HG03280 (cell line): ENCODE measurements around the gene LRRC17.

Experiments
- ATAC-seq: cut with Tn5 transposase; IDR thresholded peaks from one replicate; pipeline ENCODE4 v1.9.1; 2021; ENCODE audit warnings: mild to moderate bottlenecking, moderate library complexity; ENCODE audit not compliant: unreplicated experiment

LRRC17 gene

DNA sequence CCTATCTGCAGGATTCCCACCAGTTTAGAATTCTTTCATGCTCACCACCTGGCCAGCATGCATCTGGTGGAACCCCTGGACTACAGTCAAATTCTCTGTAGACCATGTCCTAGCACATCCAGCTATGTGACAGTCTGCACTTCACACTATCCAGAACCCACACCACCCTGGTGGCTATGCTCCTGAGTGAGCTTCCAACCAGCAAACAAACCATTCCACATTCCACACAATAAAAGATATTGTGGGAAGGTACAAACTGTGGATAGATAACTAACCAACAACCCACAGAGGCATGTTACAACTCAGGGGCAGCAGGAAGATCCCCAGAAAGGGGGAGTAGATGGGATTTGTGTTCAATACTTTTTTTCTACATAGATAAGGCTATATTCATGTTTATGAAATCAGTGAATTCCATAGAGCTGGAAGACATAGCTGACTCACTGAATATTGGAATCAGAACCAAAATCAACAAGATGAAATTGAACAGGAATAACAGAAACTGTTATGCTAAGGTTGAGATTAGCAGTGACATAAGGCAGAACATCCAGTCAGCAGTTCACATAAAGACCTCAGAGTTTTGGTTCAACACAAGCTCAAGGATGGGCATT, 72.5 kb downstream of the LRRC17 start:
- no peak for ATAC-seq

DNA sequence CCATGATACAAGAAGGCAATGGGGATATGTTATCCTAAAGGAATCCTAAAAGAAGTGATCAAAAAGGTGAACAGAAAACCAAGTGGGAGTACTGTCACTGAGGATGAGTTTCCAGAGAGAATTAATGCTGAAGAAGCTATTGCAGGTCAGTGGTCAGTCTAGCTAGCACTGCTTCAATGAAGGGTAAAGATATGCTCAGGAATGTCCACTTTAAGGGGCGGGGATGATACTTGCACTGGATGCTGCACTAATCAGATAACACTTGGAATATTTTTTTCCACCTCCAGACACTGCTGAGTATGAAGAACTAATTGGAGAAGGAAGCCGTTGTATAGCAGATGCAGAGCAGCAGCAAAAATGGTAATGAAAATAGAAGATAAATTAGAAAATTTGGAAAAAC, 75.3 kb downstream of the LRRC17 start:
- no peak for ATAC-seq

- no peak for ATAC-seq
These were observed 76.1 kb downstream of the LRRC17 start for GRCh38 chr7:102988631-102989560.

DNA sequence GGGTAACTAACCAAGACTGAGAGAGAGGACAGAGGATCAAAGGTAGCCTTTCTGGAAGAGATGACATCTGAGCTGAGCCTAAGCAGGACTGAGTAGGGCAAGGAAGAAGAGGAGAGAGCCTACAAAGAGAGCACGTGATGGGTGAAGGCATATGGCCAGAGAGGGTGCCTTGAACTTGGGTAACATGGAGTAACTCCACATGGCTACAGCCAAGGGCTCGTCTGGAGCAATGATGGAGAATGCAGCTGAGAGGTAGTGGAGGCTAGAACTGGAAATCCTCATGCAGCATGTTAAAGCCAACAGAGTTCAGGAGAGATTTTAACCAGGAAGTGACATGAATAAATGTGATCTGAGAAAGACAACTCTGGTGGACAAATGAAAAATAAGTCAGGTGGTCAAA, 77.8 kb downstream of the LRRC17 start:
- ATAC-seq: no peak

DNA sequence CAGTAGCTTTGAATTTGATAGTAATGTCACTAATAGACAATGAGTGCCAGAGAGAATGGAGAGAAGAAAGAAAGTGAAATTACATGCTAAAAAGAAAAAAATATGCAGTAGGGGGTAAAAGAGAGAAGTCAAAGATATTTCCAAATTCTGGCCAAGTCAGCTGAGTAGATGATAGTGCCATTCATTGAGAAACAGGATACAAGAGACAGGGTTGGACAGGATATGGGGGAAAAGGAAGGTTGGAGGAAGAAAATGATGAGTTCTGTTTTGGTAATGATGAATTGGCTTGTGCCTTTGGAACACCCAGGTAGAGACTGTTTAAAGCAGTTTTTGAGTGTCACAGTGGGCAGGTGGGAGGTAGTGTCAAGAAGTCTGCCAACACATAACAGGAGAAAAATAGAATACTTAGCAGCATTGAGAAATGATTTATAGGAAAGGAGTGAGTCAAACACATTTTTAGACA, 78.3 kb downstream of the LRRC17 start:
- ATAC-seq: no peak

- no peak for ATAC-seq
These were observed 78.9 kb downstream of the LRRC17 start for GRCh38 chr7:102991540-102992214.

GRCh38 chr7:102992509-102992937, 79.7 kb downstream of the LRRC17 start:
- no peak for ATAC-seq

GRCh38 chr7:102992938-102993717, 80.3 kb downstream of the LRRC17 start:
- no peak for ATAC-seq

GRCh38 chr7:102993718-102994029, 80.9 kb downstream of the LRRC17 start:
- no peak for ATAC-seq

DNA sequence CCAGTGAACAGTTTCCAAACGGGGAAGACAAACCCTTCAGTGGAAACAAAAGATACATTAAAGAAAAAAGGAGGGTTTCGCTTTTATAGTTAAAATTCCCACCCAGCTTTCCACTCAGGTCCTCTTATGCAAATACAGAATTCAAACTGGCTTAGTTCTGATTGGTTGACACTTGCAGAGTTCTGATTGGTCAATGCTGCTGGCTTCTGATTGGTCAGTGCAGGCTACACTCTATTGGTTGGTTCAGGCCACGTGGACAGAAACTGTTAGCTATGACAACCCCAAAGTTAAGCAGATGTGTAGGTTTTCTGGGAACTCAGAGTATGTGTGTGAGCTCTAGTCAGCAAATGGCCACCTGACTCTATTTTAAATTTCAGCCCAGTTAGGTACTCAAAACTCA, 81.8 kb downstream of the LRRC17 start:
- no peak for ATAC-seq
